Hindlimb muscle (tissue), 1 donor: ENCODE results near the gene SUPT6H. TPM values are rescaled to one million over a fixed set of nuclear protein-coding genes. Genes with fewer than 3 reads are reported as not detected.

Experiments used
- DNase-seq: peaks from one replicate; pipeline ENCODE4 v3.0.0-alpha.2; 2013
- polyA plus RNA-seq: library from polyadenylated mRNA; unstranded; fragments of 120-200 nt; gene quantifications from one replicate; pipeline ENCODE4 v1.2.1, GENCODE V29; 2013; ENCODE audit not compliant: insufficient read length

SUPT6H gene
- polyA plus RNA-seq, 1 donor: 48.0 TPM

DNA sequence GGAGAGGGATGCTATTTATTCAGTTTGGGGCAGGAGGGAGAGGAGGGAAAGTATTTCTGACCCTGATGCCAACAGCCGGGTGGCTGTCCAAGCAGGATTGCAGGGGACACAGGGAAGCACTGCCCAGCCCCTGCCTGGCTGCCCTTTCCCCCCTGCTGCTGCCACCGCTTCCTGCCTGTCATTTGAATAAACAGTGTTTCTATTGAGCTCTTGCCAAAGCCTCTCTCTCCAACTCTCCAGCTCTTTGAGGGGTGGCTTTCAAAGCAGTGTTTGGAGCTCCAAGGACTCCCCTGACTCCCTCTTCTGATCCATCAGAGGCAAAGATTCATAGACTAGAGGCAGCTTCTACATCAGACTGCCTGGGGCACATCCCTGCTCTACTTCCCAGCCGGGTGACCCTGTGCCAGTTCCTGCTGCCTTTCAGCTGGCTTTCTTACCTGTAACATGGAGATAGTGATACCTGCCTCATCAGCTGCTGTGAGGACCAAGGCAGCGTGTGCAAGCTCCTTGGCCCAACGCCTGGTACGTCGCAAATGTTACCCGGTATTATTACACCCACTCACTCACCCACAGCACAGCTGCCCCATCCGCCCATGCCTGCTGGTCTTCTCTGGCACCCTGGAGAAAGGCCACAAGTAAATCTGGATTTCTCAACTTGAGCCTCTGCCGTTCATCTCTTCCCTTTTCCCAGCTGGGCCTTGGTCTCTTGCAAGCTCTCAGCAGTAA is 40.2 kb downstream of the SUPT6H start:
- no peak for DNase-seq

- DNase-seq: no peak
These were observed 40.7 kb downstream of the SUPT6H start for GRCh38 chr17:28702752-28703150.

DNA sequence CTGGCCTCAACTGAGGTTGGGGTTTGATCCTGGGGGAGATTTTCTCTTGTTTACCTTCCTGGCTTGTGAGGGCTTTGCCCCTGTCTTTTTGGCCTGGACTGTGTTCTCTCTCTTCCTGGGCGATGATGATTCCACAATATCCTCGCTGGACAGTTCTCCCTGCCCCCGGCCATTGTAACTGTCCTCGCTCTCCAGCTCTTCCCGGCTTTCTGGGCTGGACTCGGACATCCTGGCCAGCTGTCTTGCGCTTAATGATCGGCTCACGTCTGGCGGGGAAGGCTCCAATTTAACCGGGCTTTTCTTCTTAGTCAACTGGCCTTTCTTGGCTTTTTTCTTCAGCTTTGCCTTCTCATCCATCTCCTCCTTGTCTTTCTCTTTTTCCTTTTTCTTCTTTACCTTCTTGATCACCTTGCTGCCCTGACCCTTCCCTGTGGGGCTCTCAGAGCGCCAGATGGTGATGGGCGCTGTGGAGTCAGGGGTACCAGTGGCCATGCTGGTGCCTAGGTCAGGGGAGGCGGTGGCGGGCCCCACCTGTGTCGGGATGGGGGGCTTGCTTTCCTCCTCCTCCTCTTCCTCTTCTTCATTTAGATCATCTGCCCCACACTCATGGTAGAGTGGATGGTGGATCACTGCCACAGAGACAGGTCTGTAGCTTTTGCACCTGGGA is 41.7 kb downstream of the SUPT6H start:
- no peak for DNase-seq

- no peak for DNase-seq
These were observed 42.3 kb downstream of the SUPT6H start for GRCh38 chr17:28704219-28704858.

- no peak for DNase-seq
These were observed 43.2 kb downstream of the SUPT6H start for GRCh38 chr17:28705074-28705659.

- DNase-seq: no peak
These were observed 43.8 kb downstream of the SUPT6H start for GRCh38 chr17:28705728-28706334.

GRCh38 chr17:28706471-28707338 is 44.7 kb downstream of the SUPT6H start:
- DNase-seq: no peak

- no peak for DNase-seq
These were observed 45.3 kb downstream of the SUPT6H start for GRCh38 chr17:28707339-28707720.

- peak; percentile 91 for DNase-seq
These were observed 49.1 kb downstream of the SUPT6H start for GRCh38 chr17:28710861-28711722.

DNA sequence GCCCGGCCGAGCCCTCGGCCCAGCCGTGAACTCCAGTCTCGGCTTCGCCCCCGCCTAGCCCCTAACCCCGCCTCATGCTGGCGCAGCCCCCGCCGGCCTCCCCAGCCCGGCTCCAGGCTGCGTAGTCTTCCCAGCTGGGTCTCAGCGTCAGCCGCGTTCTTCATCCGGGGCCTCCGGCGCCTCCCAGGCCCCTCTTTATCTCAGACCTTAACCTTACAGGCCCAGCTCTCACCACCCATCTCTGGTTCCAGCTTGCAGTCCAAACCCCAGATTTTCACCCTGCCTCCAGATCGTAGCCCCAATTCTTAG is 49.7 kb downstream of the SUPT6H start, which contains the start of gene PROCA1:
TSS of gene PROCA1 (minus strand) at position 166 of the 309 bp plus-strand sequence. CDS start 228 bp downstream, outside the sequence.
- no peak for DNase-seq

DNA sequence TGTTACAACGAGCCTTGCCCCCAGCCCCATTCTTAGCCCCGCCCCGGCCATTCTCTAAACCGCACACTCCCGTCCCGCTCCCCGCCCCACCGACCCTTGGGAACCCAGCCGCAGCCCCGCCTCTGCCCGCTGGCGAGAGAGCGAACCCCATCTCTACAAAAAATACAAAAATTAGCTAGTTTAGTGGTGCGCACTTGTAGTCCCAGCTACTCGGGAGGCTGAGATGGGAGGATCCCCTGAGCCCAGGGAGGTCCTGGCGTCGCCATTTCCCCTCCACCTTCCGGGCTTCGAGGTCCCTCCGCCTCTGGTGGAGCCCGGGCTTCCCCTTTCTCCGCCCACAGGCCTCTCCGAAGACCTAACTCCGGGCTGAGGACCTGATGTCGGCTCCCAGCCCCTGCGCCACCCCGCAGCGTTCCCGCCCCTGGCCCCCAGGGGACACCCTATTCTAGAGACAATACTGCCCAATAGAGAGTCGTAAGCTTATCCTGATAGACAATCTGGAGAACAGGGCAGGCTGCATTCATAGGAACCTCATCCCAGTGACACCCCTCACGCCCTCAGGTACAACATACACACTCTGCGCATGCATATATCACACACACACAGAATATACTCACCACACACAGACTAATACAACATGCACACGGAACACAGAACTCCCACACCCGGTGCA is 50.2 kb downstream of the SUPT6H start:
- DNase-seq: peak; percentile 51

GRCh38 chr17:28712705-28713415 is 50.9 kb downstream of the SUPT6H start:
- DNase-seq: no peak

DNA sequence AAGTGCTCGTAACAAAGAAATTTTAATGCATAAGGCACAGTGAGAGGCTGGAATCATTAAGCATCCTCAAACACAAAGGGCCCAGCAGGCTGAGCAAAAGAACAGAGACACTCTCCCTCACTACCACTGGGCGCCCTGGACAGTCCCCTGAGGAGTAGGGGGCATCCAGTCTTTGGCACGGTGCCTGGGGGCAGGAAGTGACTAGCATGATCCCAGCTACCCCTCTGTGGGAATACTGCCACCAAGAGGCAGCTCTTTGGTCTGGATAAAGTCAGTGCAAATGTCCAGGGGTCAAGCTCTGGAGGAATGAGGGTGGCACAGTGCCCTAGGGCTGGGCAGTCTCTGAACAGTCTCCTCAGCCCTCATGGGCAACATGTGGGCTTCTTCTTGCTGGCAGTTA is 52.3 kb downstream of the SUPT6H start:
- no peak for DNase-seq

DNA sequence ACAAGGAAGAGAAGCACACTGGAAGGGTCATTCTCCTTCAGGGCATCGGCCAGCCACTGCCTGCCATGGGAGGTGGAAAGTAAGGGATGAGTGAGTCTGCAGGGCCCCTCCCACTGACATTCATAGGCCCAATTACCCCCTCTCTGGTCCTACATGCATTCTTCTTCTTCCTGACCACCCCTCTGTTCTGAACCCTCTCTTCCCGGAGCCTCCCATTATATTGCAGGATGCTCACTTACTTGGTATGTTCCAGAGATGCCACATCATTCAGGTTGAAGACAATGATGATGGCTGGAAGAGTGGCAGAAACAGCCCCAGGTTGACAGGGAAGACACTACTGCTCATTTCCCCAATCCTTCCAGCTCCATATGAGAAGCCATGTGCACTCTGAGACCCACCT is 53.2 kb downstream of the SUPT6H start:
- no peak for DNase-seq

DNA sequence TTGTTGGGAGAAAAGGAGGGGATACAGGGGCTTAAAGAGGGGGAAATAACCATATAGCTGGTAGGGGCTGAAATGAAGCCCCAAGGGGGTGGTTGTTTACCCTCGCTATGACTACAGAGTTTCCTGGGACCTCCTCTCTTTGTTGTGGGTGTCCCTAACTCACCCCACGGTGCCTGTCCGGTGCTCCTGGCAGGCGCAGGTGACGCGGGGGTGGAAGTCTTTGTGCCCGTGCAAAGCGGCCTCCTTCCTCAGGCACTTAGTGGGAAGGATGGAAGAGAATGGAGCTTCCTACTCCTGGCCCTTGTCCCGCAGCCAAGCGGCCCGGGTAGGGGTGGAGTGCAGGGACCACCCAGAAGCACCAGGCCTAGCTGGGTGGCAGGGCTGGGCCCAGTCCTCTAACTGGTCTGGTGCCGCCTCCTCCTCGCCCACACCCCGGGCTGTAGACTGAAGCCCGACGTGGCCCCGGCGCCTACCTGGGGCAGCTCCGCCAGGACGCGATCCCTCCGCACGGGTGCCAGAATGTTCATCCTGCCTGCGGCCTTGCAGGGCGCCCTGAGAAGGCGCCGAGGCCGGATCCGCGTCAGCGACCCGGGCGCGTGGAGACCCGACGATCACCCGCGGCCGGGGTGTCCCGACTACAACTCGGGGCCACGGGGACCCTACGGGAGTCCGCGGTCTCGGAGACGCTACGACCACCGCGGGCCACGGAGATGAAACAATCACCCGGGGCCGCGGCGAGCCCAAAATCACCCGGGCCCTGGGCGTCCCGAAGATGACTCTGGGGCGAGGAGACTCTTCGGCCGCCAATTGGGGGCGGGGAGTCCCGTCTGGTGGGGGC is 55.0 kb downstream of the SUPT6H start:
- DNase-seq: no peak

GRCh38 chr17:28717578-28718332 is 55.8 kb downstream of the SUPT6H start, which contains the start of gene RAB34:
Gene RAB34 (minus strand): TSS chr17:28717868. CDS start chr17:28717266, 602 bp downstream.
- DNase-seq: peak; percentile 89

- DNase-seq: no peak
These were observed 56.5 kb downstream of the SUPT6H start for GRCh38 chr17:28718333-28719020.
